ENCODE data around the gene UQCRFS1.

DNA sequence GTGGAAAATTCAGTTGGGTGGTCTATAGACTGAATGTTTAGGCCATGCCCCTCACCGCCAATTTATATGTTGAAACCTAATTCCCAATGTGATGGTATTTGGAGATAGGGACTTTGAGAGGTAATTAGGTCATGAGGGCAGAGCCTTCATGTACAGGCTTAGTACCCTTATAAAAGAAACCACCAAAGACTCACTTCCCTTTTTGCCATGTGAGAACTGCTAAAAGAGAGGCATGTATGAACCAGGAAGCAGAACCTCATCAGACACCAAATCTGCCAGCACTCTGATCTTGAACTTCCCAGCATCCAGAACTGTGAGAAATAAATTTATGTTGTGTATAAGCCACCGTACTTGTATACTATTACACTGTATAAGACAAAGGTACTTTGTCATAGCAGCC lies 40.6 kb downstream of the UQCRFS1 start:
- TF ChIP-seq POLR2AphosphoS5 (IDR thresholded peaks at IDR 0.05; ENCODE audit: insufficient read depth in 1 of 2, low read depth in 1 of 2) (no peak), CTCF (IDR thresholded peaks at IDR 0.05) (no peak), POLR2A (IDR thresholded peaks at IDR 0.05) (no peak)

Data from vagina (tissue), 2 donors.